ENCODE measurements around the gene POLR2B.

GRCh38 chr4:57061395-57061794 is 82.7 kb downstream of the POLR2B start:
- TF ChIP-seq YY1 (IDR thresholded peaks at IDR 0.05; ENCODE audit: insufficient read depth, insufficient read length) (no peak), ZNF274 (IDR thresholded peaks at IDR 0.05; ENCODE audit: low read depth, low read length) (no peak)
